Amniotic epithelial cell (primary cell): ENCODE measurements around the gene IRGC.
"Not testable (repeated sequence)": the region's sequence is repeated elsewhere in the genome, so short reads cannot be mapped to it uniquely, and the experiment has no call there.

Experiments
- DNase-seq: peaks from one replicate; pipeline ENCODE4 v3.0.0-alpha.2; 2010; ENCODE audit warnings: low read depth

Gene IRGC

DNA sequence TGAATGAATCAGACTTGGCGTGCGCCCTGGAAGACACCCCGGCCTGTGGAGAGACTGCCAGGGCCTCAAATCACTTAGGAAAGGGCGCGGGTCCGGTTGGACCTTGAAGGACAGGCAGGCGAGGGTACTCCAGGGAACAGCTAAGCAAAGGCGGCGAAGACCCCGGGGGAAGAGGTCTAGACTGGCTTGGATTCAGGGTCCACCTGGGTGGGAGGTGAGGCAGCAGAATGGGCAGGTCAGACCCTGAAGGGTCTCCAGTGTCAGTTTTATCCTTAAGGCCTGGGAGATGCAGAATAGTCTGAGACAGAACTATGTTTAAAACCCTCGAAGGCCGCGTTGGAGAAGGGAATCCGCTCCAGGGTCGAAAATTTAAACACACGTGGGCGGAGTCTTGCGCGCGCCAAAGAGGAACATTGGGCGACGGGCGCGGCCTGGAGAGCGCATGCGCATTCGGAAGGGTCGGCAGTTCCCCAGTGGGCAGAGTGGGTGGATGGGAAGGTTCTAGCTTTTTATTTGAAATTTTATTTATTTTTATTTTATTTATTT is 39.5 kb downstream of the IRGC start:
- peak; percentile 53 for DNase-seq

DNA sequence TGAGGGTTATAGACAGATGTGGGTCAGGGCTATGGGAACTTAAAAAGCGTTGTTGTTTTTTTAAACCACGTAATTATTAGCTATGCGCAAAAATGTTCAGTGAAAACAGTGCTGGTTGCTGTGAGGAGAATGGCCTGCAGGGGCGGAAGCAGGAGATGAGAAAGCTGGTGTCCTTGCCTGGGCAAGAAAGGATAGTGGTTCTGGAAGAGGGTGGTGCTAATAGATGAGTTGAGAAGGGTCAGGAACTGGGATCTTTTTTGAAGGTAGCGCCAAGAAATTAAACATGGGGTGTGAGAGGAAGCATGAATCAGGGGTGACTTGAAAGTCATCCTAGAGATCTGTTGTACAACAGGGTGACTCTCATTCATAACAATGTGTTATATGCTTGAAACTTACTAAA is 43.6 kb downstream of the IRGC start:
- no peak for DNase-seq

DNA sequence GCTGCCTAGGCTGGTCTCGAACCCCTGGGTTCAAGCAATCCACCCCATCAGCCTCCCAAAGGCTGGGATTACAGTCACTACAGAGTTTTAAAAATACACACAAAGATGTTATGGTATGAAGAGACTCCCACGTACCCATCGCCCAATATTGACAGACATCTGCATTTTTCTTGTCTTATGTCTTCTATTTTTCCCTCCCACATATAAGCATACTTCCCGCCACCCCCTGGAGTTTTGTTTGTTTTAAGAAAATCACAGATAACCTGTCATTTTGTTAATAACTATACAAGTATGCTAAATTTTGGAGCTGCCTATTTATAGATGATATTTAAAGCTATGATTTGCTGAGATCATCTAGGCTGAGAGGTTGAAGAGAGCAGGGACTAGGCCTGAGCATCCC is 45.1 kb downstream of the IRGC start:
- no peak for DNase-seq

DNA sequence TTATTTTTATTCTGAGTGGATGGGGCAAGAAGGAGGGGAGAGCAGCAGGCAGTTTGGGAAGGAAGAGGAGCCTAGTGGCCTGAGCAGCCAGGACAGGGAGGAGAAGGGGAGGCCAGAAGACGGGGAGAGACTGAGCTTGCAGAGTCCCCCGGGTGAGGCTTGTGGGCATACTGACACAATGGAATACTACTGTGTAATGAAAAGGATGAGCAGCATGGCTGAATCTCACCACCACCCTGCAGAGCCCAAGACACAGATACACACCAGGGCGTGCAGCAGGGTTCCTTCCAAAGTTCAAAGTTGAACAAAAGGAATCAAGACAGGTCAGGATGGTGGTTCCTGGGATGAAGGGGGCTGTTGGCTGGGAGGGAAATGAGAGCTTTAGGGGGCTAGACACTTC is 46.9 kb downstream of the IRGC start:
- no peak for DNase-seq

DNA sequence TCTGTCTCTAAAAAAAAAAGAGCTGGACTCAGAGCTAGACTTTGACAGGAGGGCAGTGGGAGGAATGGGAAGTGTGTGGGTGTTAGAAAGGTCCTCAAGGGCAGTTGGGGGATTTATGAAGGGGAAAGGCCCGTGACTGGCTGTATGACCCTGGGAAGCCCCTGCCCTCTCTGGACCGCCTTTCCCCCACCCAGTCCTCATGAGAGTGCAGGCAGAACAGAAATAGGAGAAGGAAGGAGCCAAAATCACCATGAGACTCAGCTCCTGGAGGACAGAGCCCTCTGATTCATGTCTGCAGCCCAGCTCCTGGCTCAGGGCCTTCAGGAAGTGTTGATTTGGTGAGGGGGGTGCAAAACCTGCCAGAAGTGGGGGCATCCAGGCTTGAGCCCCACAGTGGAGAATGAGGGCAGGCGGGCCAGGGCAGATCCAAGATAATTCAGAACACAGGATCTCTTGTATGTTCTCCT is 47.6 kb downstream of the IRGC start:
- DNase-seq, result no peak

DNA sequence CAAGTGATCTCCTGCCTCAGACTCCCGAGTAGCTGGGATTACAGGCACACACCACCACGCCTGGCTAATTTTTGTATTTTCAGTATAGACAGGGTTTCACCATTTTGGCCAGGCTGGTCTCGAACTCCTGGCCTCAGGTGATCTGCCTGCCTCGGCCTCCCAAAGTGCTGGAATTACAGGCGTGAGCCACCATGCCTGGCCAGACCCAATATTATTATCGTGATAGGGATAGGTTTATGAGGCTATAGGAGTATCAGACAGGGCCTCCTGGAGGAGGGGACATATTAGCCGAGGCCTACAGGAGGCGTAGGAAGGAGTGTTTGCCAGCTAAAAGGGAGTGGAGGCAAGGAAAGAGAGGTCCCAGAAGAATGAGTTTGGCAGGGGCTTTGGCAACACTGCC is 48.8 kb downstream of the IRGC start:
- DNase-seq, result not testable (repeated sequence)

DNA sequence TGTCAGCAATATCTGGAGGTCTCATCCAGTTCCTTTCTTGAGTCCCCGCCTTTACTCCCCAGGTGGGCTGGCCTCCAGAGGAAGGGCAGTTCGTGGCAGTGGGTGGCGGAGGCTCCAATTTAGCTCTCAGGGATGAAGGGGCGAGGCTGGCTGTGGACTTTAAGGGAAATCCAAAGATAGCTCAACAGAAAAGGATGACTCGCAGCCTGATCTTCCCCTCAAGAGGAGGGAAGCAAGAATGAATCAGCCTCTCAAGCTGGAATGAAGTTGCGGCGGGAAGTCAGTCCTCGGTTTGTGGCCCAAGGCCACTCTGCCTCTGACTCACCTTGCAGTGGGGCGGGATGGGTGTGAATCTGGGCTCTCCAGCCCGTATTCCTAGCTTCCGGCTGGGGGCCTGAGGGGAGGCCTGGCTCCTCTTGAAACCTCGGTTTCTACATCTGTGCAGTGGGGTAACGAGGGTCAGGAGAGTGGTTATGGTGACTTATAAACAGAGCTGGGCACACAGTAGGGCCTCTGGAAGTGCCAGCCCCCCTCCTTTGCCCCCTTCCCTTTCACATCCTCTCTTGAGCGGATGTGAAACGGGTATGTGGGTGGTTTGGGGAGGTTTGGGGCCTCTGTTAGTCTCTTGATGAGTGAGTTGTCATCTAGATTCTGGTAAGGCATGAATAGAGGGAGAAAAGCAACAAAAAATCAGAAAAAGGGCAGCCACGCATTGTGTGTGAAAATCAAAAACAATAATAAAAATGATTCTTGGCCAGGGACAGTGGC is 49.4 kb downstream of the IRGC start:
- peak; percentile 96 for DNase-seq

DNA sequence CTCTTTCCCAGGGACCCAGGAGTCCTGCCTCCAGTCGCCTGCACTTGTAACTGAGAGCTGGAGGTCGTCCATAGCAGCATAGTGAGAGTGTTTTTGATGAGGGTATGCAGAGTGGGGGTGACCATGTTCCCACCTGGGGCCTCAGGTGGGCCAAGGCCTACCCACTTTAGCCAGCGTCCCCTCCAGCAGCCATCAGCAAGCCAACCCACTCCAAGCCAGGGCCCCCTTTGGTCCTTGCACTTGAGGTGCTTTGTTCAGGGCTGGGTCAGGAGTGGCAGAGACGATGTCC is 50.8 kb downstream of the IRGC start:
- no peak for DNase-seq

DNA sequence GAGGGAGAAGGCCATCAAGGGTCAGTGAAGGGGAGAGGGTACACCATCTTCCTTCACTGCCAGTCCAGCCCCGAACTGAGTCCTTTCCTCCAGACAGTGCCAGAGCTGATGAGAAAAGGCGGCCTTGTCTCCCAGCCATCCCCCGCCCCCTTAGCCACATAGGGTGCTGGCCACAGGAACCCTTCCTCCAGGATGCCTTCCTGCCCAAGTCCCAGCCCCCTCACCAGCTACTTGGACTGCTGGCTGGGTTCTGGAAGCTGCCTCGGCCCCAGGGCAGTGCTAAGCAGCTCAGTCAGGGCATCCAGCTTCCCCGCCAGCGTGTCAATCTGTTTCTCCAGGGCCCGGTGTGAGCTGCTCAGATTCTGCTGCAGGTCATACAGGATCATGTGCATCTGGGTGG is 51.4 kb downstream of the IRGC start:
- DNase-seq, result no peak

DNA sequence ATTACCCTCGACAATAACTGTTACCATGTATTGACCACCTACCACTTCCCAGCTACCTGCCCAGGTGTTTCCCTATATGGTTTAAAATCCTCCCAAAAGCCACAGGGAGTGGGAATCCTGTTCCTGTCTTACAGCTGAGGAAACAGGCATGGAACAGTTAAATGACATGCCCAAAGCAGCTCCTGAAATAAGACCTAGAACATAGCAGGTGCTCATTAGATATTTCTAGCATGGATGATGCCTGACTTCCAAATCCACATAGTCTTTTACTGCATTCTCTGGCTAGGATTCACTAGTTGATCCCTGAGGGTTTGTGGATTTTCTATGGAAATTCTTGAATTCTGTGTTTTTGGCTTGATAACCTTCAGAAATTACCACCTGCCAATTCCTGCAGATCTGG is 51.9 kb downstream of the IRGC start:
- no peak for DNase-seq

DNA sequence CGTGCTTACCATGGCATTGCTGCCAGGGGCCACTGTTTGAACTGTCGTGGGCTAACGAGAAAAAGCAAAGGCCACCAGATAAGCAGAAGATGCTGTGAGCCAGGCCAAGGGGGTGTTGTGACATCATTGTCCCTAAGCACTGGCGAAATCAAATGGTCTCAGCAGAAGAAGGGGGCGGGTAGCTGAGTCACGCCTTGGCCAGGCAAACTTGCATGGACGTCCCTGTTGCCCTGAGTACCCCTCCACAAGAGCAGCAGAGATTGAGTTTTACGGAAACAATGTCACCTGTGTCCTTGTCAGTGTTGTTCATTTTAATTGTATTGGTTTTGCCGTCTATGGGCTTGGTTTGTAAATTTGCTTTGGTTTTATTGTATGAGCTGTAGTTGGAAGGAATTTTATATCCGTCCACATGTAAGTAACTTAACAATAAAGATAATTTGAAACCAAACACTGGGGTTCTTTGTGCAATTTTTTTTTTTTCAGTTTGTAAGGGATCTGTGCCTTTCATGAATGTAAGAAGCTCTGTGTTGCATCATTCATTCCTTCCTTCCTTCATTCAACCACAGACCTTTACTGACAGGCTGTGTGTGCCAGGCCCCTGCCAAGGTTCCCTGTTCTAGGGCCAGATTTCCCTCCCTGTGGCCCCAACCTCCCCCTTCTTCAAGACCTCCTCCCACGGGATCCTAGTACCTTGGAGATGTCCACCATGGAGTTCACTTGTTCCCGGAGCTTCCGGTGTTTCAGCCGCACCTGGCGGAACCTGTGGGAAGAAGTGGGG is 52.6 kb downstream of the IRGC start:
- no peak for DNase-seq

DNA sequence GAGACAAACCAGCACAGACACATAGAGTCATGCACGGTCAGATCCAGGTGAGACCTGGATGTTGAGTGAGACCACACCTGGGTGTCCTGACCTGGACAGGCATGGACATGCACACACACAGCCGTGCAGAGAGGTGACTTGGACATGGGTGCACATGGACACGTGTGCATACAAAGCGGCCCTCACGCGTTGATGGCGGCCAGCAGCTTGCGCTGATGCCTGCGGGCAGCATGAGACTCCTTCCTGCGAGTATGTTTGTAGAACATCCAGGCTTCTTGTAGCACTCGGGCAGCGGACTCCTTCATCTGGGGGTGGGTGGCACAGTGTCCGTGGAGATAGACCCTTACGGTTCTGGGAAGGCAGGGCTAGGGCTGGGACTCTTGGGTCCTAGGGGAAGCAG is 53.4 kb downstream of the IRGC start:
- no peak for DNase-seq
